Calu3 (cell line): ENCODE results near the gene KCNN4. TPM values are rescaled to one million over a fixed set of nuclear protein-coding genes. Genes with fewer than 3 reads are reported as not detected.
"Not testable (repeated sequence)": the region's sequence is repeated elsewhere in the genome, so short reads cannot be mapped to it uniquely, and the experiment has no call there.

Experiments
- BruUV-seq: library from RNA; stranded (reverse); fragments of 400-500 nt; replicated peaks from 2 replicates; lab custom pipeline; 2021; lab: Mats Ljungman, UMichigan
- CTCF ChIA-PET: fragments of 300-600 bp; sonication (Branson Sonifier 250); formaldehyde crosslinking; loops from one replicate; lab custom pipeline; 2022; ENCODE audit warnings: antibody characterized with exemption; lab: Charles Lee
- DNase-seq: peaks from one replicate; pipeline ENCODE4 v3.0.0; 2022
- H3K27ac Mint-ChIP-seq: one replicate; pipeline ENCODE4 v1.8.0; 2022; ENCODE audit warnings: mixed read lengths; ENCODE audit not compliant: unreplicated experiment
- H3K27me3 Mint-ChIP-seq: one replicate; pipeline ENCODE4 v1.8.0; 2022; ENCODE audit warnings: mixed read lengths; ENCODE audit not compliant: unreplicated experiment
- H3K36me3 Mint-ChIP-seq: one replicate; pipeline ENCODE4 v1.8.0; 2022; ENCODE audit warnings: mild to moderate bottlenecking, moderate library complexity, mixed read lengths; ENCODE audit not compliant: insufficient read depth, unreplicated experiment
- H3K4me1 Mint-ChIP-seq: one replicate; pipeline ENCODE4 v1.8.0; 2022; ENCODE audit warnings: mild to moderate bottlenecking, low read depth, mixed read lengths; ENCODE audit not compliant: unreplicated experiment
- H3K4me3 Mint-ChIP-seq: one replicate; pipeline ENCODE4 v1.8.0; 2022; ENCODE audit warnings: mild to moderate bottlenecking, low read depth, moderate library complexity, mixed read lengths; ENCODE audit not compliant: unreplicated experiment
- H3K9me3 Mint-ChIP-seq: one replicate; pipeline ENCODE4 v1.8.0; 2022; ENCODE audit warnings: low read depth, mixed read lengths; ENCODE audit not compliant: unreplicated experiment
- CTCF ChIP-seq: fragments of 200-600 bp; IDR thresholded peaks from one replicate; pipeline ENCODE4 v1.8.0; 2022; ENCODE audit warnings: antibody characterized with exemption; ENCODE audit not compliant: unreplicated experiment
- intact Hi-C: fragments of 100-400 bp; cut with micrococcal nuclease; formaldehyde crosslinking; loops from one replicate; pipeline ENCODE4 v1.10.0; 2022; ENCODE audit not compliant: unreplicated experiment
- total RNA-seq: library from RNA; stranded (reverse); gene quantifications from 2 replicates; pipeline ENCODE4 v1.2.3, GENCODE V29; 2022

The KCNN4 gene
- total RNA-seq, 1 experiment from 2014 or later, result 152 TPM

- intact Hi-C loops, result no loop called here
- CTCF ChIA-PET, result interaction anchor here (1.2 kb wide), 1 partner anchor 19 kb away, joined by 7 read pairs; no protein-coding TSS in a partner anchor
- peaks cover 55% of the 10 kb centered on the region for H3K4me1 Mint-ChIP-seq
- no peak for DNase-seq
- BruUV-seq, result no TSS peak
- H3K4me3 Mint-ChIP-seq, result peak overlapping the region; percentile 77
- H3K27me3 Mint-ChIP-seq, result no peaks in the 10 kb centered on the region
- peak overlapping the region; percentile 98 for H3K27ac Mint-ChIP-seq
- no peak for TF ChIP-seq CTCF
- no peaks in the 10 kb centered on the region for H3K9me3 Mint-ChIP-seq
- peaks cover 81% of the 10 kb centered on the region for H3K36me3 Mint-ChIP-seq
Measured at GRCh38 chr19:43776286-43776685, 4.5 kb downstream of the KCNN4 start.

- DNase-seq, result no peak
- H3K9me3 Mint-ChIP-seq, result no peaks in the 10 kb centered on the region
- peaks cover 49% of the 10 kb centered on the region for H3K4me1 Mint-ChIP-seq
- H3K36me3 Mint-ChIP-seq, result peaks cover 78% of the 10 kb centered on the region
- CTCF ChIA-PET, result interaction anchor here (0.6 to 1.2 kb wide), 3 partner anchors 8 to 737 kb away, joined by 4 to 7 read pairs (median 7); no protein-coding TSS in a partner anchor
- H3K27me3 Mint-ChIP-seq, result no peaks in the 10 kb centered on the region
- H3K27ac Mint-ChIP-seq, result peak overlapping the region; percentile 98
- intact Hi-C loops, result no loop called here
- H3K4me3 Mint-ChIP-seq, result peak overlapping the region; percentile 77
- TF ChIP-seq CTCF, result no peak
- BruUV-seq, result no TSS peak
Measured at GRCh38 chr19:43775299-43775890, 5.4 kb downstream of the KCNN4 start.

GRCh38 chr19:43774940-43775258 lies 5.9 kb downstream of the KCNN4 start:
- H3K9me3 Mint-ChIP-seq, CTCF ChIA-PET, H3K4me3 Mint-ChIP-seq, DNase-seq, intact Hi-C loops, H3K27ac Mint-ChIP-seq, BruUV-seq, H3K27me3 Mint-ChIP-seq: not testable (repeated sequence)
- peaks cover 77% of the 10 kb centered on the region for H3K36me3 Mint-ChIP-seq
- H3K4me1 Mint-ChIP-seq, result peaks cover 48% of the 10 kb centered on the region

- Mint-ChIP-seq H3K4me1 (peaks cover 42% of the 10 kb centered on the region), H3K36me3 (peaks cover 75% of the 10 kb centered on the region), H3K27ac (no peak overlapping the region), H3K27me3 (no peaks in the 10 kb centered on the region), H3K4me3 (no peak overlapping the region), H3K9me3 (no peaks in the 10 kb centered on the region)
- intact Hi-C loops, result no loop called here
- no peak for TF ChIP-seq CTCF
- DNase-seq, result no peak
- CTCF ChIA-PET, result interaction anchor here (0.6 kb wide), 1 partner anchor 212 kb away, joined by 3 read pairs; no protein-coding TSS in a partner anchor
- no TSS peak for BruUV-seq
Measured at GRCh38 chr19:43774103-43774939, 6.5 kb downstream of the KCNN4 start.
